Glutamatergic neuron (in vitro differentiated cells): ENCODE results near the gene ARL5B. TPM values are rescaled to one million over a fixed set of nuclear protein-coding genes. Genes with fewer than 3 reads are reported as not detected.
A peak's percentile ranks its signal among the peaks of the same experiment; 100 is the strongest.
"Not testable (repeated sequence)": the region's sequence is repeated elsewhere in the genome, so short reads cannot be mapped to it uniquely, and the experiment has no call there.

Source experiments
- DNase-seq: peaks from one replicate; pipeline ENCODE4 v3.0.0; 2022
- H3K27ac Mint-ChIP-seq: one replicate; pipeline ENCODE4 v1.8.0; 2020; ENCODE audit warnings: mild to moderate bottlenecking, mixed read lengths, inconsistent platforms; ENCODE audit not compliant: unreplicated experiment
- H3K27me3 Mint-ChIP-seq: one replicate; pipeline ENCODE4 v1.8.0; 2020; ENCODE audit warnings: mild to moderate bottlenecking, moderate library complexity, mixed read lengths, inconsistent platforms; ENCODE audit not compliant: unreplicated experiment
- H3K36me3 Mint-ChIP-seq: one replicate; pipeline ENCODE4 v1.8.0; 2020; ENCODE audit warnings: mild to moderate bottlenecking, mixed read lengths, inconsistent platforms; ENCODE audit not compliant: unreplicated experiment
- H3K4me1 Mint-ChIP-seq: one replicate; pipeline ENCODE4 v1.8.0; 2020; ENCODE audit warnings: mild to moderate bottlenecking, low read depth, mixed read lengths, inconsistent platforms; ENCODE audit not compliant: unreplicated experiment
- H3K4me3 Mint-ChIP-seq: one replicate; pipeline ENCODE4 v1.8.0; 2020; ENCODE audit warnings: mild to moderate bottlenecking, mixed read lengths, inconsistent platforms; ENCODE audit not compliant: unreplicated experiment
- H3K9me3 Mint-ChIP-seq: one replicate; pipeline ENCODE4 v1.8.0; 2020; ENCODE audit warnings: mild to moderate bottlenecking, moderate library complexity, mixed read lengths, inconsistent platforms; ENCODE audit not compliant: unreplicated experiment
- CTCF ChIP-seq: fragments of 200-600 bp; sonication (generic); IDR thresholded peaks from one replicate; pipeline ENCODE4 v1.5.0; 2021; ENCODE audit not compliant: partially characterized antibody, unreplicated experiment
- total RNA-seq: library from RNA; stranded (reverse); fragmentation: NEBNext Ultra II Directional; extraction: Animal tissue kit (Norgen Biotek cat#: 25700); gene quantifications from one replicate; pipeline ENCODE4 v1.2.1, GENCODE V29; 2021; ENCODE audit not compliant: unreplicated experiment

Gene ARL5B
- total RNA-seq, 1 donor from 2014 or later, result 41.4 TPM

- H3K4me3 Mint-ChIP-seq, result no peak overlapping the region
- no peaks in the 10 kb centered on the region for H3K36me3 Mint-ChIP-seq
- H3K27ac Mint-ChIP-seq, result no peak overlapping the region
- no peak for DNase-seq
- no peak for TF ChIP-seq CTCF
- H3K4me1 Mint-ChIP-seq, result no peaks in the 10 kb centered on the region
- no peaks in the 10 kb centered on the region for H3K9me3 Mint-ChIP-seq
- no peaks in the 10 kb centered on the region for H3K27me3 Mint-ChIP-seq
Measured at GRCh38 chr10:18635995-18636394, 23.2 kb upstream of the ARL5B start.

- H3K27me3 Mint-ChIP-seq, H3K36me3 Mint-ChIP-seq, H3K27ac Mint-ChIP-seq, H3K4me3 Mint-ChIP-seq, H3K9me3 Mint-ChIP-seq, DNase-seq, H3K4me1 Mint-ChIP-seq: not testable (repeated sequence)
Measured at GRCh38 chr10:18637400-18637799, 21.8 kb upstream of the ARL5B start.

- not testable (repeated sequence) for H3K27ac Mint-ChIP-seq, H3K4me3 Mint-ChIP-seq, H3K9me3 Mint-ChIP-seq, H3K4me1 Mint-ChIP-seq, H3K36me3 Mint-ChIP-seq, DNase-seq, H3K27me3 Mint-ChIP-seq
Measured at GRCh38 chr10:18639719-18640118, 19.5 kb upstream of the ARL5B start.

- DNase-seq, result no peak
- Mint-ChIP-seq H3K36me3 (no peaks in the 10 kb centered on the region), H3K4me3 (no peak overlapping the region), H3K9me3 (peaks cover 3% of the 10 kb centered on the region), H3K27ac (no peak overlapping the region), H3K4me1 (peaks cover 9% of the 10 kb centered on the region), H3K27me3 (peaks cover 2% of the 10 kb centered on the region)
- no peak for TF ChIP-seq CTCF
Measured at GRCh38 chr10:18647151-18647550, 12.1 kb upstream of the ARL5B start.

- H3K9me3 Mint-ChIP-seq, result peaks cover 3% of the 10 kb centered on the region
- TF ChIP-seq CTCF, result no peak
- no peak overlapping the region for H3K27ac Mint-ChIP-seq
- no peaks in the 10 kb centered on the region for H3K36me3 Mint-ChIP-seq
- no peak for DNase-seq
- no peak overlapping the region for H3K4me3 Mint-ChIP-seq
- H3K27me3 Mint-ChIP-seq, result peaks cover 2% of the 10 kb centered on the region
- peaks cover 11% of the 10 kb centered on the region for H3K4me1 Mint-ChIP-seq
Measured at GRCh38 chr10:18647945-18648344, 11.3 kb upstream of the ARL5B start.

- H3K36me3 Mint-ChIP-seq, result no peaks in the 10 kb centered on the region
- no peak for DNase-seq
Measured at GRCh38 chr10:18649364-18649959, 9.8 kb upstream of the ARL5B start.

More at GRCh38 chr10:18649364-18649959, 9.8 kb upstream of the ARL5B start:
- TF ChIP-seq CTCF, result no peak
- H3K4me1 Mint-ChIP-seq, result peaks cover 11% of the 10 kb centered on the region
- H3K4me3 Mint-ChIP-seq, result peak overlapping the region; percentile 97
- peaks cover 2% of the 10 kb centered on the region for H3K27me3 Mint-ChIP-seq
- H3K9me3 Mint-ChIP-seq, result peaks cover 3% of the 10 kb centered on the region
- H3K27ac Mint-ChIP-seq, result peak overlapping the region; percentile 4
